ENCODE data around the gene CASP7. TPM values are rescaled to one million over a fixed set of nuclear protein-coding genes. Genes with fewer than 3 reads are reported as not detected.

CASP7 gene
- total RNA-seq, 4 donors from 2014 or later = 18.6 to 34.0 (median 26.3) TPM

- ATAC-seq (ENCODE audit: low FRiP score) (no peak), DNase-seq (ENCODE audit: low spot score) (no peak)
- no peak for TF ChIP-seq CTCF (IDR thresholded peaks at IDR 0.05)
Observed at GRCh38 chr10:113720386-113720785, 40.7 kb downstream of the CASP7 start.

GRCh38 chr10:113732160-113732881 is 52.6 kb downstream of the CASP7 start:
- TF ChIP-seq CTCF (IDR thresholded peaks at IDR 0.05) = no peak
- ATAC-seq (ENCODE audit: low FRiP score) = no peak
- no peak for DNase-seq (ENCODE audit: low spot score)

- no peak for DNase-seq (ENCODE audit: low spot score)
- ATAC-seq (ENCODE audit: low FRiP score) = no peak
- no peak for TF ChIP-seq CTCF (IDR thresholded peaks at IDR 0.05)
Observed at GRCh38 chr10:113732966-113733365, 53.3 kb downstream of the CASP7 start.

- TF ChIP-seq CTCF (IDR thresholded peaks at IDR 0.05) = no peak
- ATAC-seq (ENCODE audit: low FRiP score) (no peak), DNase-seq (ENCODE audit: low spot score) (no peak)
Observed at GRCh38 chr10:113733635-113734034, 53.9 kb downstream of the CASP7 start.

- ATAC-seq (ENCODE audit: low FRiP score) (no peak), DNase-seq (ENCODE audit: low spot score) (no peak)
- TF ChIP-seq CTCF (IDR thresholded peaks at IDR 0.05) = no peak
Observed at GRCh38 chr10:113735913-113736312, 56.2 kb downstream of the CASP7 start.

- ATAC-seq (ENCODE audit: low FRiP score) (no peak), DNase-seq (ENCODE audit: low spot score) (no peak)
- TF ChIP-seq CTCF (IDR thresholded peaks at IDR 0.05) = no peak
Observed at GRCh38 chr10:113736576-113736975, 56.9 kb downstream of the CASP7 start.

GRCh38 chr10:113739031-113739430 is 59.3 kb downstream of the CASP7 start:
- DNase-seq (ENCODE audit: low spot score) (no peak), ATAC-seq (ENCODE audit: low FRiP score) (no peak)
- TF ChIP-seq CTCF (IDR thresholded peaks at IDR 0.05) = no peak
